Measurements from ENCODE around the gene REEP5. TPM values are rescaled to one million over a fixed set of nuclear protein-coding genes. Genes with fewer than 3 reads are reported as not detected.

The REEP5 gene
- total RNA-seq, 1 experiment from 2014 or later = 46.2 TPM

- H4K20me1 ChIP-seq (ENCODE audit: control insufficient read depth, insufficient read depth, insufficient read length) = no peaks in the 10 kb centered on the region
Measured at GRCh38 chr5:112915831-112916230, 6.2 kb downstream of the REEP5 start.

More at GRCh38 chr5:112915831-112916230, 6.2 kb downstream of the REEP5 start:
- H3K4me3 Mint-ChIP-seq = no peak overlapping the region
- Histone ChIP-seq H3K14ac (ENCODE audit: insufficient read depth, low read length) (no peak overlapping the region), H3K4me1 (ENCODE audit: insufficient read depth, low read length) (no peaks in the 10 kb centered on the region), H3K4me2 (ENCODE audit: insufficient read depth, insufficient read length, low read length) (no peak overlapping the region), H2BK5ac (ENCODE audit: insufficient read length, low read length) (no peak overlapping the region), H4K5ac (ENCODE audit: insufficient read length, low read depth, low read length) (no peak overlapping the region), H2AK5ac (ENCODE audit: insufficient read length, low read length) (no peak overlapping the region), H2BK15ac (ENCODE audit: low read depth, low read length) (no peak overlapping the region), H3K56ac (ENCODE audit: insufficient read length, low read depth, low read length) (no peak overlapping the region), H3K18ac (ENCODE audit: insufficient read length, low read depth, low read length) (no peak overlapping the region), H3K79me1 (ENCODE audit: insufficient read depth, low read depth, low read length, poor library complexity, severe bottlenecking) (peaks cover 4% of the 10 kb centered on the region), H2BK120ac (ENCODE audit: low read depth, low read length, poor library complexity, severe bottlenecking) (no peak overlapping the region), H3K27me3 (ENCODE audit: insufficient read depth, low read length) (no peaks in the 10 kb centered on the region), H3K79me2 (ENCODE audit: insufficient read depth, low read length) (no peaks in the 10 kb centered on the region), H3K27ac (ENCODE audit: insufficient read length, low read depth, low read length) (no peak overlapping the region), H3K9ac (ENCODE audit: extremely low read depth, insufficient read length, low read length) (no peak overlapping the region), H3K23ac (ENCODE audit: insufficient read length, low read depth, low read length) (no peak overlapping the region), H3K23me2 (ENCODE audit: insufficient read length, low read depth, low read length, poor library complexity, severe bottlenecking) (peaks cover 2% of the 10 kb centered on the region), H4K91ac (ENCODE audit: insufficient read length, low read depth, low read length) (no peak overlapping the region), H2BK12ac (ENCODE audit: insufficient read length, low read depth, low read length) (no peak overlapping the region), H2BK20ac (ENCODE audit: low read depth, low read length, poor library complexity, severe bottlenecking) (no peak overlapping the region), H4K8ac (replicated peaks; ENCODE audit: insufficient read length, low read depth, low read length) (no peak overlapping the region), H3T11ph (ENCODE audit: low read length) (no peak overlapping the region), H2AFZ (ENCODE audit: low read length) (no peak overlapping the region), H3K4ac (ENCODE audit: low read depth, low read length) (no peak overlapping the region), H3K9me3 (ENCODE audit: control insufficient read depth, low read depth, low read length) (no peaks in the 10 kb centered on the region)
- H3K36me3 Mint-ChIP-seq (ENCODE audit: insufficient read depth in 1 of 3, low read depth in 3 of 3) = peaks cover 14 to 51% (median 41%) of the 10 kb centered on the region in 3 experiments; a peak in 6 of 7 replicates
- TF ChIP-seq CTCF (conservative IDR thresholded peaks at IDR 0.05) = no peak
- no CpG with 5 or more reads among the region's 1 CpG for WGBS (ENCODE audit: extremely low coverage, insufficient read length, low lambda C conversion rate)
- no peak for DNase-seq
- peaks cover 3 to 4% of the 10 kb centered on the region in 2 experiments for H3K4me1 Mint-ChIP-seq
- H3K27me3 Mint-ChIP-seq (ENCODE audit: low read depth) = no peaks in the 10 kb centered on the region
- H3K27ac Mint-ChIP-seq = peak overlapping the region in 1 of 3 experiments; percentile 47; a peak in 2 of 7 replicates
- H3K9me3 Mint-ChIP-seq = no peaks in the 10 kb centered on the region
